Parathyroid adenoma (tissue), 2 donors: ENCODE data around the gene NRXN3.

Source experiments
- H2AFZ ChIP-seq: fragments of 300-600 bp; sonication (generic); one replicate; pipeline ENCODE4 v1.7.0; 2017; ENCODE audit warnings: antibody characterized with exemption, mild to moderate bottlenecking
- H3K27ac ChIP-seq: fragments of 300-600 bp; sonication (generic); one replicate; pipeline ENCODE4 v1.7.0; 2017
- H3K27me3 ChIP-seq: fragments of 300-600 bp; sonication (generic); one replicate; pipeline ENCODE4 v1.7.0; 2017; ENCODE audit warnings: low read length; ENCODE audit not compliant: control insufficient read depth, insufficient read depth
- H3K36me3 ChIP-seq: fragments of 300-600 bp; sonication (generic); one replicate; pipeline ENCODE4 v1.7.0; 2017; ENCODE audit warnings: low read length; ENCODE audit not compliant: control insufficient read depth, insufficient read depth
- H3K4me1 ChIP-seq: fragments of 300-600 bp; sonication (generic); one replicate; pipeline ENCODE4 v1.7.0; 2017; ENCODE audit warnings: control low read depth
- H3K4me2 ChIP-seq: fragments of 300-600 bp; sonication (generic); one replicate; pipeline ENCODE4 v1.7.0; 2017; ENCODE audit warnings: low read length
- H3K4me3 ChIP-seq: fragments of 300-600 bp; sonication (generic); one replicate; pipeline ENCODE4 v1.7.0; 2017; ENCODE audit warnings: low read depth, low read length
- H3K79me2 ChIP-seq: fragments of 300-600 bp; sonication (generic); one replicate; pipeline ENCODE4 v1.7.0; 2017; ENCODE audit warnings: control low read depth
- H3K9ac ChIP-seq: fragments of 300-600 bp; sonication (generic); one replicate; pipeline ENCODE4 v1.7.0; 2017; ENCODE audit warnings: mild to moderate bottlenecking
- H3K9me3 ChIP-seq: fragments of 300-600 bp; sonication (generic); one replicate; pipeline ENCODE4 v1.7.0; 2017; ENCODE audit warnings: low read length; ENCODE audit not compliant: control insufficient read depth
- TF ChIP-seq, protein P1 (sequence below): fragments of 300-600 bp; sonication (generic); IDR thresholded peaks from one replicate; pipeline ENCODE4 v1.7.0; 2017; ENCODE audit warnings: antibody characterized with exemption, mild to moderate bottlenecking
- donor health status: primary hyperparathyroidism.

NRXN3 gene

DNA sequence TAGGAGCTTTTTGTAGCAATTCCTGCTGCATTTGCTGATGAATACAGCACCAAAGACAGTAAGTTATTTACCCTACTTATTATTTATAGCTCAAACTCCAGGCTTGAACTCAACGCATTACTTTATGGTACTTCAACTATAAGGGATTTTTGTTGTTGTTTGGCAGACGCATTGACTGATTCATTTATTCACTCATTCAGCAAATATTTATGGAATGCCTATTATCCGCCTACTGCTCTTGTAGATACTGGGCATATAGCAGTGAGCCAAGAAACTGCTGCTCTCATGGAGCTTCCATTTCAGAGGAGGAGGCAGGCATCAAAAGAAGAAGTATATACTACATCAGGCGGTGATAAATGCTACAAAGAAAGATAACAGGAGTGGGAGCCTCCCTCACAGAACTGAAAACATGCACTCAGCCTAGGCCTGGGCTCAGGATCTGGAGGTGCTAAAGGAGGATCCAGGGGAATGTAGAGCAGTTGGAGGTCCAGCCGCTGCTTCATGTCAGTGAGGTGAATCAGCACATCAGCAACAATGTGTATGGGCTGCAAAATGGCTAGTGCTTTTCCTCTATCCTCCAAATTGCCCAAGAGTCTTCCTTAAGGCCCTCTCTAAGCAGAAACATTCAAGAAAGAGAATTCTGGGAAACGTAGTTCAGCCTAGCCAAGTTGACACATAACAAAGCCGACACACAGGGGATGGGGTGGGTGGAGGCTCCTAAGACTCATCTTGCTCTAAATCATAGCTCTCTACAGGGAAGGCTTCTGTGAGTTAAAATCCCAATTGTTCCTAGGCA is 157.5 kb downstream of the NRXN3 start:
- no peaks in the 10 kb centered on the region for H3K36me3 ChIP-seq
- no peaks in the 10 kb centered on the region for H3K27me3 ChIP-seq
- H3K27ac ChIP-seq = no peak overlapping the region
- H3K4me2 ChIP-seq = no peak overlapping the region
- no peaks in the 10 kb centered on the region for H3K4me1 ChIP-seq
- H2AFZ ChIP-seq = no peak overlapping the region
- no peak overlapping the region for H3K9ac ChIP-seq
- H3K79me2 ChIP-seq = no peaks in the 10 kb centered on the region
- no peaks in the 10 kb centered on the region for H3K9me3 ChIP-seq
- no peak overlapping the region for H3K4me3 ChIP-seq
- TF ChIP-seq, protein P1, sequence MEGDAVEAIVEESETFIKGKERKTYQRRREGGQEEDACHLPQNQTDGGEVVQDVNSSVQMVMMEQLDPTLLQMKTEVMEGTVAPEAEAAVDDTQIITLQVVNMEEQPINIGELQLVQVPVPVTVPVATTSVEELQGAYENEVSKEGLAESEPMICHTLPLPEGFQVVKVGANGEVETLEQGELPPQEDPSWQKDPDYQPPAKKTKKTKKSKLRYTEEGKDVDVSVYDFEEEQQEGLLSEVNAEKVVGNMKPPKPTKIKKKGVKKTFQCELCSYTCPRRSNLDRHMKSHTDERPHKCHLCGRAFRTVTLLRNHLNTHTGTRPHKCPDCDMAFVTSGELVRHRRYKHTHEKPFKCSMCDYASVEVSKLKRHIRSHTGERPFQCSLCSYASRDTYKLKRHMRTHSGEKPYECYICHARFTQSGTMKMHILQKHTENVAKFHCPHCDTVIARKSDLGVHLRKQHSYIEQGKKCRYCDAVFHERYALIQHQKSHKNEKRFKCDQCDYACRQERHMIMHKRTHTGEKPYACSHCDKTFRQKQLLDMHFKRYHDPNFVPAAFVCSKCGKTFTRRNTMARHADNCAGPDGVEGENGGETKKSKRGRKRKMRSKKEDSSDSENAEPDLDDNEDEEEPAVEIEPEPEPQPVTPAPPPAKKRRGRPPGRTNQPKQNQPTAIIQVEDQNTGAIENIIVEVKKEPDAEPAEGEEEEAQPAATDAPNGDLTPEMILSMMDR = no peak

DNA sequence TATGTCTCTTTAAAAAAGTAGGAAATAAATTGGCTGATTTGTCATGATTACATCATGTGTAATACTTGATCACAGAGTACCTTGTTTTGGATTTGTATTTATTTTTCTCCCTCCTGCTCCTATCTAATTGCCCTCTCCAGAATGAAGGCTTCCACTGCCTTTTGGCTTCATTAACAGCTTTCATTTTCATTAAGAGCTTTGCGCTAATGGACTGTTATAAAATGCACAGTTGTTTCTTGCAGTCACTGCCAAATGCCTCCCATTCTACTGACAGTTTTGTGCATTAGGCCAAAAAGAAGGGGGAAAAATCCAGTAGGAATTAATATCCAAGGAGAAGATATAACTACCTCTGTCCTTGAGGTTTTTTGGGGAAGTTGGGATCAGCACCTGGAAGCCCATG is 159.2 kb downstream of the NRXN3 start:
- no peaks in the 10 kb centered on the region for H3K9me3 ChIP-seq
- TF ChIP-seq, protein P1 = no peak
- no peaks in the 10 kb centered on the region for H3K4me1 ChIP-seq
- H3K27me3 ChIP-seq = no peaks in the 10 kb centered on the region
- H2AFZ ChIP-seq = no peak overlapping the region
- no peaks in the 10 kb centered on the region for H3K36me3 ChIP-seq
- no peak overlapping the region for H3K4me3 ChIP-seq
- H3K79me2 ChIP-seq = no peaks in the 10 kb centered on the region
- no peak overlapping the region for H3K9ac ChIP-seq
- H3K27ac ChIP-seq = no peak overlapping the region
- no peak overlapping the region for H3K4me2 ChIP-seq

DNA sequence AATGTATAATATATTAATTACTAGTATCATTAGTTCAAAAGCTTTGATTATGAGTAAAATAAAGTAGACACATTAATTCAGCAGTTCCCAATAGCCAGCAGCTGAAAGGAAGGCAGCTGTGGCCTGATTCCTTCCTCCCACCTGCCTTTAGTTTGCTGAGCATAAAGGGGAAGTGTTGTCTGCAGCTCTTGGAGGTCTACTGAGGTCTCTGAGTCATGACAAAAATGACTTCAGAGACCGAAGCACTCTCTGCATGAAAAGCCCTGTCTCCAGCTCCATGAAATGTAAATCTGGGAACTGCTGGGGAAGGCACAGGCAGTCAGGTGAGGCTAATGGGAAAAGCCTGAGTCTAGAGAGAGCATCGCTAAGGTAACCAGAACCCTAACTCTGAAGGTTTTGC is 165.4 kb downstream of the NRXN3 start:
- Histone ChIP-seq H3K4me1 (no peaks in the 10 kb centered on the region), H3K4me3 (no peak overlapping the region), H2AFZ (no peak overlapping the region), H3K27ac (no peak overlapping the region), H3K4me2 (no peak overlapping the region), H3K9ac (no peak overlapping the region), H3K9me3 (no peaks in the 10 kb centered on the region), H3K36me3 (no peaks in the 10 kb centered on the region), H3K27me3 (no peaks in the 10 kb centered on the region), H3K79me2 (no peaks in the 10 kb centered on the region)
- TF ChIP-seq, protein P1 = no peak

DNA sequence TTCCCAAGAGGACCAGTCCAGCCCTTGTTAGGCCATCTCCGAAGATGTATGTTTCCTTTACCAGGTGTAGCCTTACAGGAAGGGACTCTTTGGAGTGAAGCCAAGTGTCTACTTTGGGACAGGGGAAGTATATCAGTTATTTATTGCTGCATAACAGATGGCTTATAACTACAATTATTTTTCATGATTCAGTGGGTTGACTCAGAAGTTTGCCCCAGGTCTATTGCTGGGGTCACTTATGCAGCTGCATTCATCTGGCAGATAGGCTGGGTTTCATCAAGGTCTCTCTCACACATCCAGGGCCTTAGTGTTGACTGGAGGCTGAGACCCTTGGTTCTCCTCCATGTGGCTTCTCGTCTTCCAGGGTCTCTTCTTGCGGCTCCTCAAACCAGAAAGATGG is 170.1 kb downstream of the NRXN3 start:
- Histone ChIP-seq H3K9ac (no peak overlapping the region), H3K4me1 (no peaks in the 10 kb centered on the region), H3K9me3 (no peaks in the 10 kb centered on the region), H3K36me3 (no peaks in the 10 kb centered on the region), H3K4me2 (no peak overlapping the region), H2AFZ (no peak overlapping the region), H3K27me3 (no peaks in the 10 kb centered on the region), H3K79me2 (no peaks in the 10 kb centered on the region), H3K4me3 (no peak overlapping the region), H3K27ac (no peak overlapping the region)
- TF ChIP-seq, protein P1 = no peak

- no peaks in the 10 kb centered on the region for H3K27me3 ChIP-seq
- TF ChIP-seq, protein P1 = no peak
- H3K9ac ChIP-seq = no peak overlapping the region
- H3K79me2 ChIP-seq = no peaks in the 10 kb centered on the region
- no peak overlapping the region for H2AFZ ChIP-seq
- H3K9me3 ChIP-seq = no peaks in the 10 kb centered on the region
- H3K4me2 ChIP-seq = no peak overlapping the region
- H3K4me1 ChIP-seq = no peaks in the 10 kb centered on the region
- H3K36me3 ChIP-seq = no peaks in the 10 kb centered on the region
- H3K27ac ChIP-seq = no peak overlapping the region
- no peak overlapping the region for H3K4me3 ChIP-seq
These were observed 171.7 kb downstream of the NRXN3 start for GRCh38 chr14:78341827-78342389.
